Hepatocyte (in vitro differentiated cells): ENCODE results near the gene MAP3K2.

Experiments
- EZH2phosphoT487 ChIP-seq: fragments of 200-600 bp; sonication (generic); IDR thresholded peaks from one replicate; pipeline ENCODE4 v1.6.1; 2018; ENCODE audit warnings: antibody characterized with exemption, mild to moderate bottlenecking, low read depth, moderate library complexity; ENCODE audit not compliant: unreplicated experiment, severe bottlenecking
- TF ChIP-seq, protein P1 (sequence below): fragments of 200-600 bp; sonication (generic); IDR thresholded peaks from 2 replicates; pipeline ENCODE4 v1.5.1; 2016; ENCODE audit warnings: antibody characterized with exemption, mild to moderate bottlenecking; ENCODE audit not compliant: poor library complexity

DNA sequence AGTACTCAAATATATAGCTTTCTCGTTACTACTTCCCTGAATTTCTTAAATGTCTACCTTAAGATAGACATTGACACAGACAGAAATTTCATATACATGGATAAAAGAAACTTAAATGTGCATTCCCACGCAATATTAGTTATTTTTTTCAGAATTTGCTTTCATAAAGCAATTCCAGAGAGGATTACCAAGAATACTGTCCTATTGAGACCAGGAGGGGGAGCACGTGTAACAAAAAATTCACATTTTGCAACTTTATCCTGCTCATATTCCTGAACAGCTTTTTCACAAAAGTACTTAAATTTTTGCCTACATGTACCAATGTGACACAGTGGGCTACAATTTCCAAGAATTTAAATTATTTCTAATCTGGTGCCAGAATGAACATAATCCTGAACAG, 63.1 kb downstream of the MAP3K2 start:
- TF ChIP-seq, protein P1, sequence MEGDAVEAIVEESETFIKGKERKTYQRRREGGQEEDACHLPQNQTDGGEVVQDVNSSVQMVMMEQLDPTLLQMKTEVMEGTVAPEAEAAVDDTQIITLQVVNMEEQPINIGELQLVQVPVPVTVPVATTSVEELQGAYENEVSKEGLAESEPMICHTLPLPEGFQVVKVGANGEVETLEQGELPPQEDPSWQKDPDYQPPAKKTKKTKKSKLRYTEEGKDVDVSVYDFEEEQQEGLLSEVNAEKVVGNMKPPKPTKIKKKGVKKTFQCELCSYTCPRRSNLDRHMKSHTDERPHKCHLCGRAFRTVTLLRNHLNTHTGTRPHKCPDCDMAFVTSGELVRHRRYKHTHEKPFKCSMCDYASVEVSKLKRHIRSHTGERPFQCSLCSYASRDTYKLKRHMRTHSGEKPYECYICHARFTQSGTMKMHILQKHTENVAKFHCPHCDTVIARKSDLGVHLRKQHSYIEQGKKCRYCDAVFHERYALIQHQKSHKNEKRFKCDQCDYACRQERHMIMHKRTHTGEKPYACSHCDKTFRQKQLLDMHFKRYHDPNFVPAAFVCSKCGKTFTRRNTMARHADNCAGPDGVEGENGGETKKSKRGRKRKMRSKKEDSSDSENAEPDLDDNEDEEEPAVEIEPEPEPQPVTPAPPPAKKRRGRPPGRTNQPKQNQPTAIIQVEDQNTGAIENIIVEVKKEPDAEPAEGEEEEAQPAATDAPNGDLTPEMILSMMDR: peak; percentile 72
- no peak for TF ChIP-seq EZH2phosphoT487
